ENCODE measurements around the gene FHOD3. TPM values are rescaled to one million over a fixed set of nuclear protein-coding genes. Genes with fewer than 3 reads are reported as not detected.

Gene FHOD3
- total RNA-seq, 1 donor from 2014 or later, result not detected

DNA sequence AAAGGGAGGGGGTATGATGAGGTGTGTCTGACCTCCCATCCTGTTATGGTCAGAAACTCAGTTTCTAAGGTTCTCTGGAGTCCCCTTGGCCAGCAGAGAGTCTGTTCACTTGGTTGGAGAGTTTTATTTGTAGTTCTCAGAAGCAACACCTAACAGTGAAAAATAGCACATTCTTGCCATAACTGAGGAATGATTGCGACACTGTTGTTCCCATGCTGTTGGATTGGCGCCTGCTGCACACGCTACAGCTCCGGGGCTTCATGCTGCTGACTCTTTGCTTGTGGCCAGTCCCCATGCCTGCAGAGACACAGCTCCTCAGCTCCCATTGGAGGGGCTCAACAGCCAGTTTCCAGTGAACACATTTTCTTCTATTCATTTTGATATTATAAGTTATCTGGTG lies 489.2 kb downstream of the FHOD3 start:
- intact Hi-C loops (cut with micrococcal nuclease), result no loop called here
- Mint-ChIP-seq H3K27me3 (ENCODE audit: insufficient read depth) (no peaks in the 10 kb centered on the region), H3K9me3 (no peaks in the 10 kb centered on the region), H3K36me3 (ENCODE audit: low read depth) (peaks cover 27% of the 10 kb centered on the region), H3K4me3 (no peak overlapping the region), H3K4me1 (ENCODE audit: low read depth) (no peaks in the 10 kb centered on the region), H3K27ac (no peak overlapping the region)
- no peak for DNase-seq (ENCODE audit: low spot score)

DNA sequence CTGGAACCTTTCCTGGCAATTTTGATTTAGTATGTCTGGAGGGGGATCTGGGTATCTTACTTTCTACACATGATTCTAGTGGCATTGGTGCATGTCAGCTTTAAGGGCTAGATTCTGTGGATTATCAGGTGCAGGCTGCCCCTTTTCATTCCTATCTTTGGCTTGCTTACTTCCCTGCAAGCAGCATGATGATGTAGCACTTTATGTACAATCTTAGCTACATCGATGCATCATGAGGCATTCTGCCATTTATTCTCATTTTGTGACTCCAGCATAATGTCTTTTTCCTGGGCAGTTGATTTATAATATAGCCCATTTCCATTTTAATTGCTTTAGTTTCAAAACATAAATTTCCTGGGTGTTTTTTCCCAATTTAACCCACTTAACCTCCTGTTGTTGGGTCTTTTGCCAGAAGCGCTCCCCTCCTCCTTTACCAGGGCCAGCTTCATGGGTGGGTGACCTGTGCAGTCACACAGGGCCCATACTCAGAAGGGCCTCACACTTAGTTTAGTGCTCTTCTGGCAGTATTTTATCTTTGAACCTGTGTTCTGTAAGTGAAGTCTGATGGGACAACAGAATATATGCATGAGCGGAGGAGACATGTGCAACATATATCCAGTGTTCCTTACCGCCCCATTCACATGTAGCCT lies 495.2 kb downstream of the FHOD3 start:
- no peaks in the 10 kb centered on the region for H3K27me3 Mint-ChIP-seq (ENCODE audit: insufficient read depth)

DNA sequence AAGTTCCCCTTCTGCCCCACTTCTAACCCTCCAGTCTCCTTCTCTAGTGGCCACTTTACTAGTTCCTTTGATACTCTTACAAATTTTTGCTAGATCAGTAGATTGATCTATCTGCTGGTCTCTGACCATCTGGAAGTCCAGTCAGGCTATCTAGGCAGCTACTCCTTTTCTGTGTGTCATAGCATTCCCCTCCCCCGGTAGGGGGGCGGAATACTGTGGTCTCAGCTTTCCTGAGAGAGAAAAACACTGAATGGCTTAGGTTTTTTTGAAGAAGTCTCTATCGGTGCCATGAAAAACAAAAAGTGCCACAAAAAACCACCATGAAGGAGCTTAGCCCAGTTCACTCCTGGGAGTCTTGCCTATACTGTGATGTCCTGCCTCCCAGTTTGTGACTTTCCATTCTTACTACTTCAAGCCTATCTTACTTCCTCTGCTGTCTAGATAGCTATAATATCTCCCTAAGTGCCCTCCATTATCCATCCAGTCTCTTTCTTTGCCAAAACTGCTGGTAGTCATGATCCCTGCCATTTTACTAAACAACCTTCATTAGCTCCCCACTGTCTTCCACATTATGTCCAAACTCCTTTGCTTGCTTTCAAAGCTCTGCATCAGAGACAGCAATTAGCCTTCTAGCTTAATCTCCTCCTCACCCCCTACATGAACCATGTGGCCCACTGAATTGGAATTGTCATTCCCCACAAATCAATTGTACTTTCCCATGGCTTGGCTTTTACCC lies 501.4 kb downstream of the FHOD3 start:
- no peak for DNase-seq (ENCODE audit: low spot score)
- Mint-ChIP-seq H3K36me3 (ENCODE audit: low read depth) (peaks cover 47% of the 10 kb centered on the region), H3K27ac (peak overlapping the region; percentile 6), H3K4me3 (no peak overlapping the region), H3K27me3 (ENCODE audit: insufficient read depth) (no peaks in the 10 kb centered on the region), H3K9me3 (no peaks in the 10 kb centered on the region), H3K4me1 (ENCODE audit: low read depth) (no peaks in the 10 kb centered on the region)
- intact Hi-C loops (cut with micrococcal nuclease), result no loop called here

More for the DNA sequence above, 495.2 kb downstream of the FHOD3 start:
- no peaks in the 10 kb centered on the region for H3K9me3 Mint-ChIP-seq
- DNase-seq (ENCODE audit: low spot score), result no peak
- intact Hi-C loops (cut with micrococcal nuclease), result no loop called here
- H3K36me3 Mint-ChIP-seq (ENCODE audit: low read depth), result peaks cover 50% of the 10 kb centered on the region
- H3K27ac Mint-ChIP-seq, result no peak overlapping the region
- H3K4me1 Mint-ChIP-seq (ENCODE audit: low read depth), result no peaks in the 10 kb centered on the region
- no peak overlapping the region for H3K4me3 Mint-ChIP-seq

DNA sequence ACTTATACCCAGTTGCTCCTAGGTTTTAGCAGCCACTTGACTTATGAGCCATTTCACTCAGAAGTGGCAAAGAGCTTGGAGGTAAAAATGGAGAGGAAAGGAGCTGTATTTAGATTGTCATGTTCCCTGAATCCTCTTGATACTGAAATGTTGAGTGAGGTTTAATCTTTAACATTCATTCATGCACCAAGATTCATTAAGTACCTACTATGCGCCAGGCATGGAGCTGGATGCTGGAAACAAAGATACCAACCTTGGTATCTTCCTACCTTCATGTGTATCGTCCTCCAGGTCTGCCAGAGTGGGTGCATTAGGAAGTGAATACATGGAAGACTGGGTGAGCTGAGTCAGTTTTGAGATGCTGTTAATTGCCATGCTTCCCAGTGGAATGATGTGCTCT lies 507.6 kb downstream of the FHOD3 start:
- H3K36me3 Mint-ChIP-seq (ENCODE audit: low read depth), result peaks cover 45% of the 10 kb centered on the region
- DNase-seq (ENCODE audit: low spot score), result no peak
- no peak overlapping the region for H3K27ac Mint-ChIP-seq
- H3K27me3 Mint-ChIP-seq (ENCODE audit: insufficient read depth), result no peaks in the 10 kb centered on the region
- no peak overlapping the region for H3K4me3 Mint-ChIP-seq
- no peaks in the 10 kb centered on the region for H3K9me3 Mint-ChIP-seq
- intact Hi-C loops (cut with micrococcal nuclease), result no loop called here
- H3K4me1 Mint-ChIP-seq (ENCODE audit: low read depth), result peaks cover 4% of the 10 kb centered on the region

DNA sequence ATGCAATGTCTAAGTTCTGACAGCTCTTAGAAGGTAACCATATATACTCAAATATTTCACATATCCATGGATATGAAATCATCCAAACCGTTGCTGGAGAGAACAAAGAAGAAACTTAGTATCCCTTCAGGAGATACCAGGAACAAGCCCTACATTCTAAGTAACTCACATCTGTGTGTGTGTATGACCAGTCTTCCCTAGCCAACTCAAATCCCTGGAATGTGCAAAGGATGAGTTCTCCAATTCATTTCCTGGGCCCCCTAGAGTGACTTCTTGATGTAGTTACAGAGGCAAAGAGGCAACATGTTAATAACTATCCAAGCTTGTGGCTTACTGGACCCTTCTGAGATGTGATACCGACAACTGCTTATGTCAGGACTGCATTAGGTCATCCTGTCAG lies 511.2 kb downstream of the FHOD3 start:
- Mint-ChIP-seq H3K36me3 (ENCODE audit: low read depth) (peaks cover 45% of the 10 kb centered on the region), H3K27ac (no peak overlapping the region), H3K27me3 (ENCODE audit: insufficient read depth) (no peaks in the 10 kb centered on the region), H3K4me3 (no peak overlapping the region), H3K9me3 (no peaks in the 10 kb centered on the region), H3K4me1 (ENCODE audit: low read depth) (peaks cover 9% of the 10 kb centered on the region)
- intact Hi-C loops (cut with micrococcal nuclease), result loop anchor here (1.0 to 2.0 kb wide), 3 partner anchors 20 to 712 kb away; partner anchors contain the start of genes KIAA1328 and TPGS2
- no peak for DNase-seq (ENCODE audit: low spot score)

DNA sequence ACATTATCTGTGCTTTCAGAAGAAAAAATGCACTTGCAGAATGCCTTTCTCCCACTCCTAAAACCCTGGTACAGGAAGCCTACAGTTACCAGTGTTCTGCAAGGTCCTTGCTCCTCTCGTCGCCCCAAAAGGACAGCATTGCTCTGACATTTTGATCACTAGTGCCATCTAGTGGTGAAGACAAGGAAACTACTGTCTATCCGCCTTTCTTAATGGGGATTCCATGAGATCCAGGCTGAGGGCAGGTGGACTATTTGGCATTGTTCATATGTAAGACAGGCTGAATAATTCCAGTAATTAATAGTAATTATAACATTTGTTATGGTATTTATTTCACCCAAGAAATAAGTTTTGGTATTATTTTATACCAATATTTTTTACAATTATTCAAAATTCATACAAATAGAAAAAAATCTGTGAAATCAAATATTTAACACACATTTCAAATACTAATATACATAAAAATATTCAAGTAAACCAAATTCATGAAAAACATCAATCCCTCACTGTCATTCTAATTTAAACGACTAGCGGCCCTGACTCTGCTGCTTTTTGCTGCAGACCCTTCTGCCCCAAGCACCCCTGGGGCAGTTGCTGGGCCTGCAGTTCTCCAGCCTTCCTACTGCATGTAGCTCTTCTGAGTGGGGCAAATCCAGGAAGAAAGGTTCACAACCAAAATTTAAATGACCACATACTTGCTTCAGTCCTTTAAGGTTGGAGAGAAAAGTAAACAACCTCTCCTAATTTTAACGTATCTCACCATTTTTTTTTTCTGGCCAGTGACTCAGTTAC lies 512.3 kb downstream of the FHOD3 start:
- Mint-ChIP-seq H3K36me3 (ENCODE audit: low read depth) (peaks cover 41% of the 10 kb centered on the region), H3K4me1 (ENCODE audit: low read depth) (peaks cover 19% of the 10 kb centered on the region), H3K4me3 (no peak overlapping the region), H3K27ac (no peak overlapping the region), H3K27me3 (ENCODE audit: insufficient read depth) (no peaks in the 10 kb centered on the region), H3K9me3 (no peaks in the 10 kb centered on the region)
- intact Hi-C loops (cut with micrococcal nuclease), result loop anchor here (1.0 to 2.0 kb wide), 3 partner anchors 19 to 713 kb away; partner anchors contain the start of genes KIAA1328 and TPGS2
- peak; percentile 12 for DNase-seq (ENCODE audit: low spot score)

DNA sequence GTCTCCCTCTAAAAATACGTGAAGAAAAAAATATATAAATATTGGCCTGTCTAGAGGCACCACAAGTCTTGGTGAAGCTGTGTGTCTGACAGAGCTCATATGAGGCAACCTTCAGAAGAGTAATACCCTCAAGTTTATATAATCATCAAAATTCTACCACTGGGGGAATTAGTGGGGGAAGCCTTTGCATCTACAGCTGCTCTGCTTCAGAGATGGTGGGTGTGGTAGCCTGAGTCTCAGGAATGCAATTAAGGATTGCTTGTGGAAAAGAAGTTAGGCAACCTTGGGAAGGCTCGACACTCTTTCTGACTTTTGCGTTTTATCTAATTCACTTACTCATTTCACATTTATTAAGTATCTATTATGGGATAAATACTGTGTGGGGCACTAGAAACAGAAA lies 513.9 kb downstream of the FHOD3 start:
- Mint-ChIP-seq H3K9me3 (no peaks in the 10 kb centered on the region), H3K27me3 (ENCODE audit: insufficient read depth) (no peaks in the 10 kb centered on the region), H3K27ac (no peak overlapping the region), H3K4me3 (no peak overlapping the region), H3K4me1 (ENCODE audit: low read depth) (peaks cover 19% of the 10 kb centered on the region), H3K36me3 (ENCODE audit: low read depth) (peaks cover 31% of the 10 kb centered on the region)
- intact Hi-C loops (cut with micrococcal nuclease), result no loop called here
- DNase-seq (ENCODE audit: low spot score), result no peak

DNA sequence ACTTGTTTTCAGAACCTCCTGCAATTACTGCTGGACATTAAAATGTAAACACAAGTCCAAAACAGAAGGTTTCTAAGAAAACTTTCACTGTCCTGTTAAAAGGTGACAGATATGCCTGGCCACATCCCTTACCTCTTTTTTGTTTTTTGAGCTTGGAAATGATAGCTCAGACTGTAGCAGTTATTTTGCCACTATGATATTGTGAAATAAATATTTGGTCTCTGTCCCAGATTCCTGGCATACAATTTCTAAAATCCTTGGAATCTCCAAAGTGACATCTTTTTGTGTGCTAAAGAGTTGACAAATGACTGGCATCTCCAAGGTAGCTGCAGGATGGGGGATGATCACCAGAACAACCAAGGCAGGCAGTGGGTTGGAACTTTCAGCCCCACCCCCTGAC lies 514.4 kb downstream of the FHOD3 start:
- Mint-ChIP-seq H3K4me1 (ENCODE audit: low read depth) (peaks cover 19% of the 10 kb centered on the region), H3K27ac (no peak overlapping the region), H3K27me3 (ENCODE audit: insufficient read depth) (no peaks in the 10 kb centered on the region), H3K9me3 (no peaks in the 10 kb centered on the region), H3K36me3 (ENCODE audit: low read depth) (peaks cover 31% of the 10 kb centered on the region), H3K4me3 (no peak overlapping the region)
- intact Hi-C loops (cut with micrococcal nuclease), result no loop called here
- no peak for DNase-seq (ENCODE audit: low spot score)

DNA sequence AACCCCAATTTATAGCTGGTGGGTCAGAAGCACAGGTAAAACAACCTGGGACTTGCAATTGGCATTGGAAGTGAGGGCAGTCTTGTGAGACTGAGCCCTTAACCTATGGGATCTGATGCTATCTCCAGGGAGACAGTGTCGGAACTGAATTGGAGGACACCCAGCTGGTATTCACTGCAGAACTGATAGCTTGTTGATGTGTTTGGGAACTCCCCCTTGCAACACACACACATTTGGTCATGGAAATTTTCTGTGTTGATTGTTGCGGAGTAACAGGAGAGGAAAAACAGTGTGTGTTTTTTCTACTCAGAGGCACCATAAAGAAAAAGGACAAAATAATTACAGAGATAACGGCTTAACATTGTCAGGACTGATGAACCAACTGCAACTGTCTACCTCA lies 515.2 kb downstream of the FHOD3 start:
- H3K9me3 Mint-ChIP-seq, result no peaks in the 10 kb centered on the region
- peaks cover 19% of the 10 kb centered on the region for H3K4me1 Mint-ChIP-seq (ENCODE audit: low read depth)
- no peak overlapping the region for H3K4me3 Mint-ChIP-seq
- no peaks in the 10 kb centered on the region for H3K27me3 Mint-ChIP-seq (ENCODE audit: insufficient read depth)
- peaks cover 26% of the 10 kb centered on the region for H3K36me3 Mint-ChIP-seq (ENCODE audit: low read depth)
- no peak overlapping the region for H3K27ac Mint-ChIP-seq
- intact Hi-C loops (cut with micrococcal nuclease), result no loop called here
- DNase-seq (ENCODE audit: low spot score), result no peak

DNA sequence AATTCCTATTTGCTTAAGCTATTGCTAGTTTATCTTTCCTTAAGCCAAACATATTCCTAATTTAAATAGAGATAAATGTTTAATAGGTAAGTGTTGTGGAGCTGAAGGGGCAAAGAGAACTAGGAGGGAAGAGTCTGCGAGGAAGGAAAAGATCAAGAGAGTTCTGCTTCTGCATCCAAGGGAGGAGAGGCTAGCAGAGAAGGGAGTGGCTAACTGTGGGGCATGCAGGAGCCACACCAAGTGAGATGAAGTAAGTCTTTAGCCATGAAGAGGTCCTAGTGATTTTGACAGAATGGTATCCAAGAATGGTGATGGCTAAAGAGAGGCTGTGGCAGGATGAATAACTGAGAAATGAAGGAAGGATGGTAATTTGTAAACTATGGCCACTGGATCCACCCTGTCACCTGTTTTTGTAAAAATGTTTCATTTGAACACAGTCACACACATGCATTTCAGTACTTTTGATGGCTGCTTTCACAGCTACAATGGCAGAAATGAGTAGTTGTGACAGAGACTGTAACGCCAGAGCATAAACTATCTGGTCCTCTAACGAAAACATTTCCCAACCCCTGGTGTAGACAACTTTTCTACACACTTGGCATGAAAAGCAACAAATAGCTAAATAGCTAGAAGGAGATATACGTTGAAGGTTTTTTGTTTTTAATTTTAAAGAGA lies 515.7 kb downstream of the FHOD3 start:
- no peak for DNase-seq (ENCODE audit: low spot score)
- Mint-ChIP-seq H3K27me3 (ENCODE audit: insufficient read depth) (no peaks in the 10 kb centered on the region), H3K36me3 (ENCODE audit: low read depth) (peaks cover 28% of the 10 kb centered on the region), H3K9me3 (no peaks in the 10 kb centered on the region), H3K27ac (no peak overlapping the region), H3K4me1 (ENCODE audit: low read depth) (peaks cover 19% of the 10 kb centered on the region), H3K4me3 (no peak overlapping the region)
- intact Hi-C loops (cut with micrococcal nuclease), result no loop called here

DNA sequence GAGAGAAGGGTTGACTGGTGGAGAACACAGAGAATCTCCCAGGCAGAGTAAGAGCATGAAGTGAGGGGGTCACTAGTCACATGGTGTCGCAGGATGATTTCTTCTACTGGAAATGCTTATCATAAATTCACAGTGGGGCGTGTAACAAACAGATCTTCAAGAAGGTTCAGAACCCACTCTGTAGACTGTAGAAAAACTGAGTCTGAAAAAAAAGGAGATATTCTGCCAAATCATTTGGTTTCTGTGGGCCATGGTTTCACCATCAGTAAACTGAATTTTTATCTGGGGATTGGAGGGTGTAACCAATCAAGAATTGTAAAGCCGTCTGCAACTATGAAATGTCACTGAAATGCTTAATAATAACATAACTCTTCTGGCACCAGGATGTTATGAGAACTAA lies 516.3 kb downstream of the FHOD3 start:
- H3K36me3 Mint-ChIP-seq (ENCODE audit: low read depth), result peaks cover 29% of the 10 kb centered on the region
- no peaks in the 10 kb centered on the region for H3K27me3 Mint-ChIP-seq (ENCODE audit: insufficient read depth)
- DNase-seq (ENCODE audit: low spot score), result no peak
- no peak overlapping the region for H3K4me3 Mint-ChIP-seq
- H3K4me1 Mint-ChIP-seq (ENCODE audit: low read depth), result peaks cover 19% of the 10 kb centered on the region
- H3K27ac Mint-ChIP-seq, result no peak overlapping the region
- no peaks in the 10 kb centered on the region for H3K9me3 Mint-ChIP-seq
- intact Hi-C loops (cut with micrococcal nuclease), result no loop called here

DNA sequence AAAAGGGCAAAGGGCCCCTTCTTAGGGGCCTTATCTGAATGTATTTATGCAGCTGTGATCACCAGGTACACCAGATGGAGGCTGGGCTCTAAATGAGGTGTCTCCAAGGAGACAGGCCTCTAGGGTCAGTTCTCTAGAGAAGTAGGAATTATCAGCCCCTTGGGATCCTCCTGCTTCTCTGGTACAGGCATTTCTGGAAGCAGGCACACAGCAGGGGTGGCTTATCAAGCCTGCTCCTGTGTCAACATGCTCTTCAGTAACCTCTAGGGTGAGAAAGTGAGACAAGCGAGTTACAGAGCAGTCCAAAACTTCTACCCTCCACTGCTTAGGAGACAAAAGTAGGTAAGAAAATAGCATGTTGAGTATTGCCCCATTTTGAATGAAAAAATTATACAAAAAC lies 517.5 kb downstream of the FHOD3 start:
- intact Hi-C loops (cut with micrococcal nuclease), result no loop called here
- H3K4me1 Mint-ChIP-seq (ENCODE audit: low read depth), result peaks cover 14% of the 10 kb centered on the region
- peaks cover 32% of the 10 kb centered on the region for H3K36me3 Mint-ChIP-seq (ENCODE audit: low read depth)
- no peaks in the 10 kb centered on the region for H3K27me3 Mint-ChIP-seq (ENCODE audit: insufficient read depth)
- H3K4me3 Mint-ChIP-seq, result no peak overlapping the region
- H3K27ac Mint-ChIP-seq, result no peak overlapping the region
- H3K9me3 Mint-ChIP-seq, result no peaks in the 10 kb centered on the region
- DNase-seq (ENCODE audit: low spot score), result no peak

Data from activated T-helper 1 cell treated with anti-CD3 and anti-CD28 coated beads, Interleukin-12 subunit alpha, Interleukin-12 subunit beta, Interleukin-2, Interleukin-4 antibody, amounts not matched to agents 30 ng/mL and 10 ng/mL and 1 ng/mL, durations not matched to agents 14 hours and 24 hours and 36 hours (primary cell).